Vagina (tissue), 2 donors: ENCODE data around the gene THAP8. TPM values are rescaled to one million over a fixed set of nuclear protein-coding genes. Genes with fewer than 3 reads are reported as not detected.
"Not testable (repeated sequence)": the region's sequence is repeated elsewhere in the genome, so short reads cannot be mapped to it uniquely, and the experiment has no call there.

Experiments used
- DNase-seq, 2 donors: peaks; one replicate each; pipeline ENCODE4 v3.0.0-alpha.2; 2017; ENCODE audit errors: extremely low spot score in 2 of 2
- H3K27ac ChIP-seq: fragments of 200-600 bp; sonication (generic); one replicate; pipeline ENCODE4 v1.5.1; 2019
- H3K27me3 ChIP-seq: fragments of 200-600 bp; sonication (generic); one replicate; pipeline ENCODE4 v1.5.1; 2019
- H3K36me3 ChIP-seq, 2 donors: fragments of 200-600 bp; sonication (generic); one replicate each; pipeline ENCODE4 v1.5.1; 2017 to 2019
- H3K4me1 ChIP-seq: fragments of 200-600 bp; sonication (generic); one replicate; pipeline ENCODE4 v1.5.1; 2019
- H3K4me3 ChIP-seq, 2 donors: fragments of 200-600 bp; sonication (generic); 1 replicate in 1 of 2; 2 replicates in 1 of 2; pipeline ENCODE4 v1.5.1; 2016 to 2019
- H3K9me3 ChIP-seq: fragments of 200-600 bp; sonication (generic); one replicate; pipeline ENCODE4 v1.5.1; 2019
- POLR2A ChIP-seq, 2 donors: fragments of 450-650 bp; IDR thresholded peaks; one replicate each; pipeline ENCODE4 v1.6.1; 2017; ENCODE audit warnings: antibody characterized with exemption in 2 of 2, mild to moderate bottlenecking in 2 of 2, moderate library complexity in 2 of 2
- POLR2AphosphoS5 ChIP-seq, 2 donors: sonication (generic); formaldehyde crosslinking; IDR thresholded peaks; one replicate each; pipeline ENCODE4 v1.9.0; 2017; ENCODE audit warnings: antibody characterized with exemption in 2 of 2, mild to moderate bottlenecking in 2 of 2, low read depth in 1 of 2; ENCODE audit not compliant: insufficient read depth in 1 of 2
- intact Hi-C: fragments of 100-400 bp; cut with DNase I; formaldehyde crosslinking; loops from one replicate; pipeline ENCODE4 v1.15.1; 2023
- total RNA-seq: library from RNA; depleted of rRNA; stranded (reverse); fragments of >200 nt; gene quantifications from one replicate; pipeline ENCODE4 v1.2.3, GENCODE V29; 2016
- TF ChIP-seq, protein P1 (sequence below), 3 experiments: fragments of 450-650 bp in 2 of 3; fragments of 200-600 bp in 1 of 3; sonication (generic) in 1 of 3; IDR thresholded peaks; one replicate each; pipeline ENCODE4 v1.5.1; 2017 to 2019; ENCODE audit warnings: antibody characterized with exemption in 3 of 3, mild to moderate bottlenecking in 2 of 3, moderate library complexity in 2 of 3

THAP8 gene
- total RNA-seq, 1 donor from 2014 or later = 12.0 TPM

DNA sequence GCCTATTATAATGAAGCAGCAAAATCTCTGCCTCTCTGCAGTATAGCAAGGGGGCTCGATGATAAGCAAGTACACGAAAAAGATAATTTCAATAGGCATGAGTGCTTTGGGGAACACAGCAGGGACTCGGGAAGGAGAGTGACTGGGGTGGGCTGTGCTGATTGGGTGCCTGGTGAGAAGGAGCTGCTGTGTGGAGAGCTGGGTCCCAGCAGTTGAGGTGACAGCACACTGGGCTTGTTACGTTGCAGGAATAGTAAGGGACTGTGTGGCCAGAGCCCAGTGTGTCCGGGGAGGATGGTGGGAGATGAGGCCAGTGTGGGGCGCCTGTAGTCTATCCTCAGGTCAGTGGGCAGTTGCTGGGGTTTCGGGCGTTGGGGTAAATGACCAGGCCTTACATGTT, 18.0 kb upstream of the THAP8 start:
- peaks cover 8% of the 10 kb centered on the region for H3K4me1 ChIP-seq
- no peak overlapping the region for H3K4me3 ChIP-seq
- no peak for DNase-seq
- intact Hi-C loops = no loop called here
- H3K9me3 ChIP-seq = no peaks in the 10 kb centered on the region
- no peaks in the 10 kb centered on the region for H3K27me3 ChIP-seq
- no peak for TF ChIP-seq POLR2A (IDR thresholded peaks at IDR 0.05)
- TF ChIP-seq, protein P1, sequence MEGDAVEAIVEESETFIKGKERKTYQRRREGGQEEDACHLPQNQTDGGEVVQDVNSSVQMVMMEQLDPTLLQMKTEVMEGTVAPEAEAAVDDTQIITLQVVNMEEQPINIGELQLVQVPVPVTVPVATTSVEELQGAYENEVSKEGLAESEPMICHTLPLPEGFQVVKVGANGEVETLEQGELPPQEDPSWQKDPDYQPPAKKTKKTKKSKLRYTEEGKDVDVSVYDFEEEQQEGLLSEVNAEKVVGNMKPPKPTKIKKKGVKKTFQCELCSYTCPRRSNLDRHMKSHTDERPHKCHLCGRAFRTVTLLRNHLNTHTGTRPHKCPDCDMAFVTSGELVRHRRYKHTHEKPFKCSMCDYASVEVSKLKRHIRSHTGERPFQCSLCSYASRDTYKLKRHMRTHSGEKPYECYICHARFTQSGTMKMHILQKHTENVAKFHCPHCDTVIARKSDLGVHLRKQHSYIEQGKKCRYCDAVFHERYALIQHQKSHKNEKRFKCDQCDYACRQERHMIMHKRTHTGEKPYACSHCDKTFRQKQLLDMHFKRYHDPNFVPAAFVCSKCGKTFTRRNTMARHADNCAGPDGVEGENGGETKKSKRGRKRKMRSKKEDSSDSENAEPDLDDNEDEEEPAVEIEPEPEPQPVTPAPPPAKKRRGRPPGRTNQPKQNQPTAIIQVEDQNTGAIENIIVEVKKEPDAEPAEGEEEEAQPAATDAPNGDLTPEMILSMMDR (IDR thresholded peaks at IDR 0.05) = no peak
- TF ChIP-seq POLR2AphosphoS5 (IDR thresholded peaks at IDR 0.05; ENCODE audit: insufficient read depth in 1 of 2, low read depth in 1 of 2) = no peak
- no peaks in the 10 kb centered on the region for H3K36me3 ChIP-seq
- H3K27ac ChIP-seq = no peak overlapping the region

GRCh38 chr19:36068810-36069499, 14.9 kb upstream of the THAP8 start:
- H3K27me3 ChIP-seq, H3K9me3 ChIP-seq, H3K4me3 ChIP-seq, H3K4me1 ChIP-seq, intact Hi-C loops, DNase-seq, H3K27ac ChIP-seq, H3K36me3 ChIP-seq: not testable (repeated sequence)

DNA sequence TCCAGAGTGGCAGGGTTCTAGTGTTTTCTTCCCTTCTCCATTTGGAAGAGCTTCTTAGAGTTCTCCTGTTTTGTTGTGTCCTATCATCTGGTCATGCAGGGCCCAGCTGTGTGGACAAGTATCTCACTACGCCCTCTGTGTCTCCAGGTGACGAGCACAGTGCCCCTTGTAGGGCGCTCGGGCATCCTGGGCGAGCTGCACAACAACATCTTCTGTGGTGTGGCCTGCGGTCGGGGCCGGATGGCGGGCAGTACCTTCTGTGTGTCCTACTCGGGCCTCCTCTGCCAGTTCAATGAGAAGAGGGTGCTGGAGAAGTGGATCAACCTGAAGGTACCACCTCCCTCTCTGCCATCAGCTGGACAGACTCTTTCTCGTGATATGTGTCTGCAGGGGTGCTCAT, 13.6 kb upstream of the THAP8 start:
- Histone ChIP-seq H3K4me1 (peaks cover 8% of the 10 kb centered on the region), H3K27ac (no peak overlapping the region), H3K36me3 (no peaks in the 10 kb centered on the region), H3K27me3 (no peaks in the 10 kb centered on the region), H3K4me3 (no peak overlapping the region), H3K9me3 (no peaks in the 10 kb centered on the region)
- TF ChIP-seq, protein P1 (IDR thresholded peaks at IDR 0.05) = no peak
- no peak for TF ChIP-seq POLR2A (IDR thresholded peaks at IDR 0.05)
- no peak for TF ChIP-seq POLR2AphosphoS5 (IDR thresholded peaks at IDR 0.05; ENCODE audit: insufficient read depth in 1 of 2, low read depth in 1 of 2)
- no peak for DNase-seq
- intact Hi-C loops = no loop called here

DNA sequence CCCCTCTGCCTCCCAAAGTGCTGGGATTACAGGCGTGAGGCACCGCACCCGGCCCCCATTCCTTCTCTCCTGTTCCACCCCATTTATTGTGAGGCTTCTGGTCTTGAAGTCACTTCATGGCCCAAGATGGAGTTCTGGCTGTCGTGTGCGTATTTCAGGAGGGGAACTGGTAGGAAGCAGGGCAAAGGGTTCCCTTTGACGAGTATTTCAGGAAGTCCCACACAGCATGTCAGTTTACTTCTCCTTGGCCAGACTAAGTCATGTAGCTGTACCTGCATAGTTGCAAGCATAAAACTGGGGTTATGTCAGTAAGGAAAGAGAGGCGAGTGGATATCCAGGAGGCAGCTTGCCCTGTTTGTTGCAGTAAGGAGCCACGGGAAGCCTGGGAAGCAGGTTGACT, 10.7 kb upstream of the THAP8 start:
- TF ChIP-seq, protein P1 (IDR thresholded peaks at IDR 0.05) = no peak
- no peak for TF ChIP-seq POLR2AphosphoS5 (IDR thresholded peaks at IDR 0.05; ENCODE audit: insufficient read depth in 1 of 2, low read depth in 1 of 2)
- intact Hi-C loops = no loop called here
- DNase-seq = no peak
- Histone ChIP-seq H3K27ac (no peak overlapping the region), H3K27me3 (no peaks in the 10 kb centered on the region), H3K4me1 (no peaks in the 10 kb centered on the region), H3K36me3 (no peaks in the 10 kb centered on the region), H3K9me3 (no peaks in the 10 kb centered on the region), H3K4me3 (no peak overlapping the region)

DNA sequence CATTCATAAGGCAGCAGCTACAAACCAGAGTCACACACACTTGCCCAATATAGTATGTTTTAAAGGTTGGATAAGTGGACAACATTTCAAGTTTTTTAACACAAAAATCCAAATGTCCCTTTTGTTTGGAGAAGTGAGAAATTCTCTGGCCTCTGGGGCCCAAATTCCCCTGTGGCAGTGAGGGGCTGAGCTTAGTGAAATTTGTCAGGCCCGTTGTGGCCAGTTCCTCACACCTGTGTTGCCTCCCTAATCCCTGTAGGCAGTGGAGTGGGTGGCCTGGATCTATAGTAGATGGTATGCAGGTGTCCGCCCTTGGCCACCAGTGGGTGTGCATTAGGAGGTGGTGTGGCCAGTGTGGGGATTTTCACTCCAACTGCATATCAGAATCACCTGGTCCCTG, 7.3 kb upstream of the THAP8 start:
- no peak for DNase-seq
- no peaks in the 10 kb centered on the region for H3K27me3 ChIP-seq
- TF ChIP-seq POLR2A (IDR thresholded peaks at IDR 0.05) (no peak), POLR2AphosphoS5 (IDR thresholded peaks at IDR 0.05; ENCODE audit: insufficient read depth in 1 of 2, low read depth in 1 of 2) (no peak)
- TF ChIP-seq, protein P1 (IDR thresholded peaks at IDR 0.05) = no peak
- no peak overlapping the region for H3K27ac ChIP-seq
- H3K9me3 ChIP-seq = no peaks in the 10 kb centered on the region
- no peaks in the 10 kb centered on the region for H3K36me3 ChIP-seq
- H3K4me3 ChIP-seq = no peak overlapping the region
- no peaks in the 10 kb centered on the region for H3K4me1 ChIP-seq
- intact Hi-C loops = no loop called here
